HG02885 (cell line): Measurements from ENCODE around the gene PROM1.

Experiments used
- ATAC-seq: cut with Tn5 transposase; IDR thresholded peaks from one replicate; pipeline ENCODE4 v1.9.1; 2021; ENCODE audit warnings: mild to moderate bottlenecking; ENCODE audit not compliant: unreplicated experiment, poor library complexity

PROM1 gene

GRCh38 chr4:16110661-16111290 is 27.0 kb upstream of the PROM1 start:
- no peak for ATAC-seq

- no peak for ATAC-seq
Observed at GRCh38 chr4:16110199-16110598, 26.4 kb upstream of the PROM1 start.

- no peak for ATAC-seq
Observed at GRCh38 chr4:16109256-16109655, 25.4 kb upstream of the PROM1 start.

- no peak for ATAC-seq
Observed at GRCh38 chr4:16106956-16107355, 23.1 kb upstream of the PROM1 start.

GRCh38 chr4:16104520-16104919 is 20.7 kb upstream of the PROM1 start:
- ATAC-seq, result no peak

- no peak for ATAC-seq
Observed at GRCh38 chr4:16102356-16102755, 18.5 kb upstream of the PROM1 start.

GRCh38 chr4:16100833-16101232 is 17.0 kb upstream of the PROM1 start:
- no peak for ATAC-seq

- no peak for ATAC-seq
Observed at GRCh38 chr4:16092682-16093319, 9.0 kb upstream of the PROM1 start.

- no peak for ATAC-seq
Observed at GRCh38 chr4:16090096-16090705, 6.4 kb upstream of the PROM1 start.

- ATAC-seq, result no peak
Observed at GRCh38 chr4:16089156-16089555, 5.3 kb upstream of the PROM1 start.

- ATAC-seq, result no peak
Observed at GRCh38 chr4:16088601-16089000, 4.8 kb upstream of the PROM1 start.

- peak; percentile 67 for ATAC-seq
Observed at GRCh38 chr4:16085822-16086221, 2.0 kb upstream of the PROM1 start.

- ATAC-seq, result no peak
Observed at GRCh38 chr4:16082426-16083240, 1.2 kb downstream of the PROM1 start.

- no peak for ATAC-seq
Observed at GRCh38 chr4:16082041-16082425, 1.8 kb downstream of the PROM1 start.

GRCh38 chr4:16079046-16079445 is 4.8 kb downstream of the PROM1 start:
- ATAC-seq, result peak; percentile 82

GRCh38 chr4:16078195-16078760 is 5.5 kb downstream of the PROM1 start:
- no peak for ATAC-seq

- no peak for ATAC-seq
Observed at GRCh38 chr4:16077786-16078185, 6.0 kb downstream of the PROM1 start.

GRCh38 chr4:16075975-16076757 is 7.7 kb downstream of the PROM1 start:
- no peak for ATAC-seq

- ATAC-seq, result no peak
Observed at GRCh38 chr4:16075061-16075460, 8.8 kb downstream of the PROM1 start.

- no peak for ATAC-seq
Observed at GRCh38 chr4:16072168-16072567, 11.7 kb downstream of the PROM1 start.
